GM18520 (cell line): ENCODE data around the gene PJA1.

ENCODE experiments used
- ATAC-seq: cut with Tn5 transposase; IDR thresholded peaks from one replicate; pipeline ENCODE4 v1.9.1; 2021; ENCODE audit not compliant: unreplicated experiment

PJA1 gene

GRCh38 chrX:69143530-69143929, 21.7 kb downstream of the PJA1 start:
- no peak for ATAC-seq

DNA sequence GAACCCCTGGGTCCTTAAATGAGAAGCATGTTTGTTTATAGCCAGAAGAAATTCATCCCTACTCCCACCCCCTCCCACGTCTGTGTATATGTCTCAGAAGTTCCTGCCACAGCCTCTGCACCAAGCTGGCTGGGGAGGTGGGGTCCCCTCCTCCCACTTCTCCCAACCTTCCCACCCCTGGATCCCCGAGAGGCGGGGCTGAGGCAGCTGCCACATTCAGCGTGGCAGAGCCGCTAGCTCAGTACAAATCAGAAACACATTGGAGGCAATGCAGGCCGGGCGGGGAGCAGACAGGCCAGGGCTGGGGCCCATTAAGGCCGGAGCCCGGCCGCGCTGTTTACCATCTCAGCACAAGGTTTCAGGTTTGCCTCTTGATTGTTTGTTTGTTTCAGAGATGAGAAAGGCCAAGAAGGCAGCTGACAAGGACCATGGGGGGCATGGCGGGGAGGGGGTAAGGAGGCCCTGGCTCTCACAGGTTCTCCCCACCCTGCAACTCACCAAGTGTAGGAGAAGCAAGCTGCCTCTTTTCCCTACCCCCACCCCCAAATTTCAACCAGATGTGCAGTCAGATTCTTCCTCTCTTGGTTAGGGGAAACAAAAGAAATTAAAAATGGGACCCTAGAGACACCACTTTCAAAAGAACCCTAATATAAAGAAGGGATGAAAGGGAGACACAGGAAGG, 22.3 kb downstream of the PJA1 start:
- ATAC-seq, result no peak

- ATAC-seq, result no peak
Observed at GRCh38 chrX:69140837-69141236, 24.4 kb downstream of the PJA1 start.

GRCh38 chrX:69139516-69139915, 25.7 kb downstream of the PJA1 start:
- ATAC-seq, result no peak

DNA sequence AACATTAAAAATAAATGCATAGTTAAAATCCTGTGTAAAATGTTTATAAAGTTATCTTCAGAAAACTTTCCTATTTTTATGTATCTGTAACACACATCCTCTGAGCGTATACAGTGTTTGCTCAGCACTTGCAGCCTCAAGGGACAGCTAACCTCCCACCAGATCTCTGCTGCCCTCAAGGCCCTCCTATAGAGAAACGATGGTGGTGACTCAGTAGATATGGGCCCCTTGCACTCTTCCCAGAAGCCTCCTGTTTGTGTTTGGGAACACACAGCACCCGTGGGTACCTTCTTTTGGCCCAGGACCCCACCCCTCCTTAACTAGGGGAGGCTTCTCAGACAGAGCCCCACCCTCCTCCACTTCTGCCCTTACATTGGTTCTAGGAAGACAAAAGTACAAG, 26.7 kb downstream of the PJA1 start:
- no peak for ATAC-seq

DNA sequence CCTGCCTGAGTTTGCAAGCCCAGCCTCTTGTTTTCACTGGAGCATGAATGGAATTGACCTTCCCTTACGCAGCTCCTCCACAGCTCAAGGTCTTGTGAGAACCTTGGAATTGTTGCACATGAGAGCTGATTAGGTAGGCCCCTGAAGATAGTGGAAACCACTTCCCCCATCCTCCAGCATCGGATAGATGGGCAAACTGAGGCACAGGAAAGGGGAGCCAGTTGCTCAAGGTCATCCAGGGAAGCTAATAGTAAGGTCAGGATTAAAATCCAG, 27.2 kb downstream of the PJA1 start:
- ATAC-seq, result no peak

DNA sequence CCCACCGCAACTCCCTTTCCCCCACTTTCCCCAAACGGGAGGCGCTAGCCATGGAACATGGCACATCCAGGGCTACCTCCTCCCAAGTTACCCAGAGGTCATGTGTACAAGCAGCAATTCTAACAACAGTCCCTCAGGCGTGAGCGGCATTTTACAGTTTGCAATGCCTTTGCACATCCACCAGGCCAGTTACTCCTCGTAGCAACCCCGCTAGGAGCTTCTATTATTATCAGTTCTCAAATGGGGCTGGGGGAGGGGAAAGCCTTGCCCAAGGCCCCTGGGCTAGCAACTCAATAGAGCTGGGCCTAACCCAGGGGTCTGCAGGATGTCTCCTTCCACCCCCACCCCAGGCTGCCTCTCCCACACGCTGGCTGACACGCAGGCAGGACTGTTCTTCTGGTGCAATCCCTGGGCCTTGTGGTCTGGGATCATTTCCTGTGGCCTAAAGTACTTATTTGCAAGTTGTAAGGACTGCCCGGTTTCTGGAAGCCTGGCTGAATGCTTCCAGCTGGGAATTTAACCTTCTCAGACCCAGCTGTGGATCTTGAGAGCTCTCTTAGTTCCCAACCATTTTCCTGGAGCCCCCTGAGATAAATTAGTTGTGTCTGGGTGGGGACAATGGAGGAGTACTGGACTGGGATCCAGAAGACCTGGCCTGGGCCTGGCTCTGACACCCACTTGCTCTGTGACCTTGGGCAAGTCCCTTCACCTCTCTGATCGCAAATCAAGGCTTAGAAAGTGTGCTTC, 27.7 kb downstream of the PJA1 start:
- no peak for ATAC-seq

DNA sequence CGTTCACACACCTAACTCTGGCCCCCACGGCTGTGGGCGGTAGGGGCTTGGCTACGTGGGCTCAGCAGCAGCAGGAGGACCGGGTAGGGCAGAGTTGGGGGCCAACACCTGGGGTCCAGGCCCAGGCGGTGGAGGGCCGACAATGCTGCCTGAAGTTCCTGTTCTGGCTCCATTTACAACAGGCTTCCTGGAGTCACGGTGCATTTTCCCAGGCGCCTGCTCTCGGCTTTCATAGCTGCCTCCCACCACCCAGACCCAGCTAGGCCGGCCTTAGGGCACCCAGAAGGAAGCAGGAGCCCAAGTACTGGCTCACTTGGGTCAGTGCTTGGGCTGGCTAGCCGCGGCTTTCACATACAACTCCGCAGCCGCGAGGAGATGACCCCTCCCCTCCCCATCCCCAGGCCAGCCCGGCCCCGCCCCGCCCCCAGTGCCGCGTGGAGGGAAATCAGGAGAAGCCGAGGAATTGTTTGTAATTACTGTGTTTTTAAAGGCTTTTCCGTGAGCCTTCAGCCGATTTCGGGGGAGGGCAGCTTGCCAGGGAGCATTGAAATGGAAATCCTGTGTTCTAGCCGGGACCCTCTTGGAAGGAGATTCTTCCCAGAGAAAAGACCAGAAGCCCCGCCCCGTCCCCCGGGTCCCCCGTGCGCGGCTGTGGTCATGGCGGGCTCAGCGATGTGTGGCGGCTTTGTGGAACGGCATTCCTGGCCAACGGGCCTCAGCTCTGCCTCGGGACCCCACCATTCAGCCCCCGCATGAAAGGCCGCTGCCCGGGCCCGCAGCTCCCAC, 28.5 kb downstream of the PJA1 start:
- no peak for ATAC-seq

- ATAC-seq, result no peak
Observed at GRCh38 chrX:69133921-69134542, 31.2 kb downstream of the PJA1 start.

DNA sequence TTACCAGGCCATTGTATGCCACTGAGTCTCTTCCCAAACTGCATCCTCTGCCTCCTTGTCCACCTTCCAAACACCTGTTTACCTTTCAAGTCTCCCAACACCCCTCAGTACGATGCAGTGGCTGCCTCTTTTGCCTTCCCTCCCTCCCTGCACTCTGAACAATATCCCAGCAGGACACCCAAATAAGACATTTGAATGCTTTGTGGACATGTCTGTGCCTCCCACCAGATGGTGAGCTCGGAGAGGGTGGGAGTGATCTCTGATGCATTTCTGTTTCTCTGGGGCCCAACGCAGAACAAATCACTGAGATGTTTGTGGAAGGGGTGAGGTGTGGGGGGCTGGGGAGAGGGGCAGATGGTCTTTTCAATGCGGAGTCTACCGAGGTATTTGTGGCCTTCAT, 33.4 kb downstream of the PJA1 start:
- ATAC-seq, result no peak

GRCh38 chrX:69130439-69130838, 34.8 kb downstream of the PJA1 start:
- no peak for ATAC-seq

DNA sequence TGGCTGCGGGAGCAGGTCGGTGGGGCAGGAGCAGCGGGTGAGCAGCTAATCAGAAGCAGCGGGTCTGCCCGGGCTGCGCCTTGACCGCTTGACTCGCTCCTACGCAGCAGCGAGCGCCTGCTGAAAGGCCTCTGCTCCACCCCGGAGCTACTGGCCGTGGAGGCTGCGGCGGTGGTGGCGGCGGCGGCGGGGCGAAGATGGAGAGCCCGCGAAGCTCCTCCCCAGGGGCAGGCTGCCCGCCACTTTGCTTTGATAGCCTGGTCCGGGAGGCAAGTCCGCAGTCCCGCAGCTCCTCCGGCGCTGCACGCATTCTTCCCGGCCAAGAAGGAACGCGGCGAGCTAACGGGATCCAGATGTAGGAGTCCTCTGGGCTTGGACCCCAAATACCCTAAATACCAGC, 36.7 kb downstream of the PJA1 start:
- no peak for ATAC-seq

DNA sequence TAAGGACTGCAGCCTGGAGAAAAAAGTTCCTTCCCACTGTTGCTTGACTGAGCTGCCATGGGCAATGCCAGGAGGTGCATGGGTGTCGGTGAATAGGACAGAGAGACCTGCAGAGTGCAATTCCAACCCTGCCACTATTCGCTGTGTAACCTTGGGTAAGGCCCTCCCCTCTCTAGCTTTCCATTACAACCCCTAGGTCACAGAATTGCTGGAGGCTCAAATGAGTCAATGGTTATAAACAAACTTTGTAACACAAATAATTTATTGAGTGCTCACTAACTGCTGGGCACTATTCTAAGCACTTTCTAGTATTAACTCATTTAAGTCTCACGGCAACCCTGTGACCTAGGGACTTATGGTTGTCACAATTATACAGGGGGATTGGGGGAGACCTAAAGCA, 37.8 kb downstream of the PJA1 start:
- no peak for ATAC-seq

DNA sequence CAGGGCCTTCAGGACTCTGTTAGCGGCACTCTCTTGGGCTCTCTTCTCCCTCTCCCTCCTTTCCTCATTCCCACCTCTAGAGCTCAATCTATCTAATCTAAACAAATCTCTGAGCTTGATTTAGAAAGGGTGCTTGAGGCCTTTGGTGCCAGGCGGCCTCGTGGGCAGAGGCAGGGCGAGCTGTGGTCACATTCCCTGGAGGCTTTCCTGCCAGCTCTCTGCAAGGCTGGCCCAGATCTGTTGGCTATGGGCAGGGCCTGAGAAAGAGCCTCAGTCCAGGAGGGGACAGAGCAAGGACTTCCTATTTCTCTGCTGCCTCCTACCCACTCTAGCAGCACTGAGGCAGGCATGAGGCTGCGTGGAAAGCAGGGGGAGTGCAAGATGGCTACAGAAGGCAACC, 38.6 kb downstream of the PJA1 start:
- ATAC-seq, result no peak

GRCh38 chrX:69125094-69125493, 40.2 kb downstream of the PJA1 start:
- ATAC-seq, result no peak

DNA sequence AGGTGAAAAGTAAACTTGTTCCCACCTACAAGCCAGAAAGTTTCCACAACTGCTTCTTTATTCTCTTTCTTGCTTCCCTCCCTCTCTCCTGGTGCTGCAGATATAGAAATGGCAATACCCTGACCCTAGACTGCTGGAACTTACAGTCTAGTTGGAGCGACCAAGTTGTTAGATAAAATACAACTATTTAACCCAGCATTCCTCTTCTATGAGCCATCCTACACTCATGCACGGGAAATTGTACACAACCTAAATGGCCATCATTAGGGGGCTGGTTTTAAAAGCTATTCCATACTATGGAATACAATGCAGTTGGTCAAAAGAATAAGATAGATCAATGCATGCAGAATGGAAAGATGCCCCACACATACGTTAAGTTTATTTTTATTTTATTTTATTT, 41.1 kb downstream of the PJA1 start:
- ATAC-seq, result no peak

DNA sequence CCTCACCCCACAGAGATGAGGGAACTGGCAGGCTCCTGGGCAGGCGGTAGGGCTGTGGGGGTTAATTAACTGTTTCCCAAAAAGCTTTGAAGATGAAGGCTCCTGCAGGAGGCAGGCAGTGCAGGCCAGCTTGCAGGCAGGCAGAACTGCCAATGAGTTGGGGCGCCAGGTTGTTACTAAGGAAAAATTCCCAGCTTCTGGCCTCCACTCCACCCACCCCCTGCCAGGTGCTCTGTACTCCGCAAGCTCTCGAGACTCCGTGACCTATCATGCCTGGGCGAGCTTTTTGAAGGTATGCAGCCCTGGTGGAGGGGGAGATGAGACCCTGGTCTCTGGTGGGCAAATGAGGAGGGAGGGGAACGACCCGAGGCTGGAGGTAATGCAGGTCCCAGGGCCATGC, 41.8 kb downstream of the PJA1 start:
- no peak for ATAC-seq

GRCh38 chrX:69121321-69122000, 43.8 kb downstream of the PJA1 start:
- no peak for ATAC-seq

GRCh38 chrX:69120476-69120875, 44.8 kb downstream of the PJA1 start:
- ATAC-seq, result no peak

DNA sequence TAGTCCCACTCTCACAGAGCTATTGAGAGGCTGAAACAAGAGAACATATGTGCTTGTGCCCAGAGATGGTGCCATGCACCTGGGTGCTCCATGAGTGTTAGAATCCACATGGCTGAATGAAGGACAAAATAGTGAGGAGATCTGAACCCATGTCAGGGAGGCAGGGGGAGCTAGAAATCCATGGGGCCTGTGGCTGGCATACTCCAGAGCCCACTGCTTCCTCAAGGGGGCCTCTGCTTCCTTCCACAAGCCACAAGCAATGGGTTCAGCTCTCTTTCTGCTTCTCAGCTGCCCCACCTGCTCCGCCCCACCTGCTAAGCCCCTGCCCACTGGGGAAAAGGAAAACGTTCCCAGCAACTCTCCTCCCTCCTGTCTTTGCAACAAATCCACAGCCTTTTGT, 46.1 kb downstream of the PJA1 start:
- ATAC-seq, result no peak

DNA sequence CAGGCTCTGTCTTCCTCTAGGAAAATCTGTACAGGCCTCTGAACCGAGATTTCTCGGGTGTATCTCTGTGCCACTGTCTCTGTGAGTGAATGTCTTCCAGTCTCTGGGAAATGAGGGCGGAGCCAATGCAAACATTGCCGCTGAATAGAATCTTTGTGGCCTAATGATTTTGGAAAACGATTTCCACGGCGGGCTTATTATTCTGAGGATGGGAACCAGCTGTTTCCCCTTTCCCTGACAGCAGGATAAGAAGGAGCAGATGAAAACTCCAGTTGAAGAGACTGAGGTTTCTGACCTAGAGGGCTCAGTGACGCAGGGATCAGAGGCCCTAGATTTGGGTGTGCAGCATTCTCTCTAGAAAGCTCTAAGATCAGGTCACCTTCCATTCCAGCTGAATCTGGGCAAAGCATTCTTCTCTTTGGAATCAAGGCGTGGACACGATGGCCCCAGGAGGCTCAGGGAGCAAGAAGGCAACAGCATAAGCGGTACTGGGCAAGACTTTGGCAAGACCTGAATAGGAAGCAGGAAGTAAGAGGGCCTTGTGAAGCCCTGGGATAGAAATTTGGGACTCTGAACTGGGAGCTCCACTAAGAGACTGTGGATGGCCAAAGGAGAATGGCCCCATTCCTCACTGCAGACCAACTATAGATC, 47.3 kb downstream of the PJA1 start:
- no peak for ATAC-seq
